GM23338 (cell line): Measurements from ENCODE around the gene PLCD3. TPM values are rescaled to one million over a fixed set of nuclear protein-coding genes. Genes with fewer than 3 reads are reported as not detected.
A peak's percentile ranks its signal among the peaks of the same experiment; 100 is the strongest.

Experiments
- ATAC-seq: fragments of 200-7000 bp; cut with Tn5 transposase; 3 replicates; pipeline ENCODE4 v1.9.1; 2020
- DNase-seq: peaks from one replicate; pipeline ENCODE4 v3.0.0-alpha.2; 2015; ENCODE audit warnings: low spot score
- H2AFZ ChIP-seq: fragments of 200-600 bp; sonication (generic); 2 replicates; pipeline ENCODE4 v1.8.0; 2016; ENCODE audit warnings: antibody characterized with exemption, mild to moderate bottlenecking, moderate library complexity
- H3F3A ChIP-seq: fragments of 200-600 bp; sonication (generic); replicated peaks from 2 replicates; pipeline ENCODE4 v1.8.0; 2017; ENCODE audit warnings: antibody characterized with exemption, mixed run types, low read depth
- H3K27ac ChIP-seq: fragments of 200-600 bp; sonication (generic); 2 replicates; pipeline ENCODE4 v1.6.1; 2016; ENCODE audit warnings: low read depth
- H3K27me3 ChIP-seq: fragments of 200-600 bp; sonication (generic); 2 replicates; pipeline ENCODE4 v1.8.0; 2016; ENCODE audit warnings: mild to moderate bottlenecking, mixed run types, moderate library complexity; ENCODE audit not compliant: insufficient read depth
- H3K36me3 ChIP-seq: fragments of 200-600 bp; sonication (generic); 2 replicates; pipeline ENCODE4 v1.8.0; 2016; ENCODE audit warnings: mild to moderate bottlenecking; ENCODE audit not compliant: insufficient read depth
- H3K4me1 ChIP-seq: fragments of 200-600 bp; sonication (generic); 2 replicates; pipeline ENCODE4 v1.8.0; 2016; ENCODE audit warnings: mild to moderate bottlenecking, moderate library complexity; ENCODE audit not compliant: insufficient read depth
- H3K4me2 ChIP-seq: fragments of 200-600 bp; sonication (generic); 2 replicates; pipeline ENCODE4 v1.7.1; 2017; ENCODE audit warnings: mixed run types
- H3K4me3 ChIP-seq: fragments of 200-600 bp; sonication (generic); 2 replicates; pipeline ENCODE4 v1.6.1; 2016; ENCODE audit warnings: mixed run types
- H3K79me2 ChIP-seq: fragments of 200-600 bp; sonication (generic); replicated peaks from 2 replicates; pipeline ENCODE4 v1.8.0; 2017; ENCODE audit warnings: mild to moderate bottlenecking; ENCODE audit not compliant: insufficient read depth
- H3K9me2 ChIP-seq: fragments of 200-600 bp; sonication (generic); 2 replicates; pipeline ENCODE4 v1.8.0; 2017; ENCODE audit not compliant: insufficient read depth
- H4K20me1 ChIP-seq: fragments of 200-600 bp; sonication (generic); replicated peaks from 2 replicates; pipeline ENCODE4 v1.8.0; 2017; ENCODE audit warnings: mild to moderate bottlenecking; ENCODE audit not compliant: insufficient read depth
- H3K27ac Mint-ChIP-seq: 2 replicates; pipeline ENCODE4 v1.8.0; 2020; ENCODE audit warnings: inconsistent platforms, mild to moderate bottlenecking, moderate library complexity, mixed read lengths
- H3K27me3 Mint-ChIP-seq: 3 replicates; pipeline ENCODE4 v1.8.0; 2022; ENCODE audit warnings: low read depth, mild to moderate bottlenecking, moderate library complexity, mixed read lengths, inconsistent platforms; ENCODE audit not compliant: insufficient read depth, poor library complexity
- H3K36me3 Mint-ChIP-seq: 3 replicates; pipeline ENCODE4 v1.8.0; 2021; ENCODE audit warnings: low read depth, mild to moderate bottlenecking, inconsistent platforms, moderate library complexity, mixed read lengths
- H3K4me1 Mint-ChIP-seq: 3 replicates; pipeline ENCODE4 v1.8.0; 2020; ENCODE audit warnings: mild to moderate bottlenecking, inconsistent platforms, mixed read lengths
- H3K4me3 Mint-ChIP-seq: 3 replicates; pipeline ENCODE4 v1.8.0; 2021; ENCODE audit warnings: moderate library complexity, mild to moderate bottlenecking, inconsistent platforms, mixed read lengths
- H3K9me3 Mint-ChIP-seq: 3 replicates; pipeline ENCODE4 v1.8.0; 2020; ENCODE audit warnings: moderate library complexity, mild to moderate bottlenecking, inconsistent platforms, mixed read lengths
- CREB1 ChIP-seq: fragments of 250-450 bp; sonication (Bioruptor Pico); IDR thresholded peaks from 2 replicates; pipeline ENCODE4 v1.5.0; 2020; ENCODE audit warnings: low read depth, mild to moderate bottlenecking, moderate library complexity
- CTCF ChIP-seq, 2 experiments: fragments of 200-600 bp in 1 of 2; sonication (generic) in 1 of 2; conservative IDR thresholded peaks; 2 replicates each; pipeline versions ENCODE4 v1.5.1 to v1.6.1; 2016 to 2017; ENCODE audit warnings: antibody characterized with exemption in 2 of 2, low read depth in 2 of 2, mild to moderate bottlenecking in 2 of 2, moderate library complexity in 1 of 2
- ETS1 ChIP-seq: IDR thresholded peaks from 2 replicates; pipeline ENCODE4 v1.6.1; 2016; ENCODE audit warnings: antibody characterized with exemption
- JUNB ChIP-seq: IDR thresholded peaks from one replicate; pipeline ENCODE4 v1.6.1; 2016; ENCODE audit warnings: antibody characterized with exemption; ENCODE audit not compliant: unreplicated experiment
- REST ChIP-seq: IDR thresholded peaks from one replicate; pipeline ENCODE4 v1.6.1; 2018; ENCODE audit warnings: antibody characterized with exemption; ENCODE audit not compliant: unreplicated experiment
- ZNF114 ChIP-seq: fragments of 250-450 bp; sonication (Bioruptor Pico); IDR thresholded peaks from 2 replicates; pipeline ENCODE4 v1.5.0; 2020; ENCODE audit warnings: mild to moderate bottlenecking, moderate library complexity
- polyA plus RNA-seq: library from polyadenylated mRNA; unstranded; fragments of >200 nt; fragmentation: Nextera tagmentation; extraction: Ambion mirVana; gene quantifications from 2 replicates; pipeline ENCODE4 v1.2.1, GENCODE V29; 2016
- total RNA-seq: library from RNA; depleted of rRNA; stranded (reverse); fragments of >200 nt; shearing (Covaris generic); gene quantifications from 2 replicates; pipeline ENCODE4 v1.2.3, GENCODE V29; 2014

Gene PLCD3
- total and polyA plus RNA-seq, 2 experiments from 2014 or later, result 3.0 to 32.1 TPM

GRCh38 chr17:45092911-45093430 is 39.3 kb downstream of the PLCD3 start (continued):
- TF ChIP-seq CTCF (conservative IDR thresholded peaks at IDR 0.05; ENCODE audit: low read depth in 2 of 2), result no peak
- TF ChIP-seq ETS1, result no peak

- H3K9me2 ChIP-seq, result no peaks in the 10 kb centered on the region
- H3K4me2 ChIP-seq, result no peak overlapping the region
- H3K27ac Mint-ChIP-seq, result no peak overlapping the region
- H3K27ac ChIP-seq, result 0 out of 2 replicates have a peak overlapping the region, but pooled peaks have one; percentile 9
- H3K4me3 ChIP-seq, result no peak overlapping the region
- H3K4me1 Mint-ChIP-seq, result peaks cover 8% of the 10 kb centered on the region
- peaks cover 82% of the 10 kb centered on the region for H3K36me3 Mint-ChIP-seq
- H3K4me1 ChIP-seq, result no peaks in the 10 kb centered on the region
- no peaks in the 10 kb centered on the region for H3K27me3 ChIP-seq
- H3K4me3 Mint-ChIP-seq, result no peak overlapping the region
- H4K20me1 ChIP-seq, result peaks cover 22% of the 10 kb centered on the region; the same call in 1 of the 2 replicates
- H3K27me3 Mint-ChIP-seq, result no peaks in the 10 kb centered on the region
- DNase-seq, result no peak
- TF ChIP-seq ETS1 (no peak), ZNF114 (CRISPR knock-in tag) (no peak), JUNB (no peak), CREB1 (CRISPR knock-in tag) (no peak), REST (no peak)
- no peak for ATAC-seq
- peaks cover 40% of the 10 kb centered on the region for H3K36me3 ChIP-seq
- H3K9me3 Mint-ChIP-seq, result no peaks in the 10 kb centered on the region
- no peaks in the 10 kb centered on the region for H3K79me2 ChIP-seq
- no peak overlapping the region for H2AFZ ChIP-seq
- peaks cover 8% of the 10 kb centered on the region; the same call in 1 of the 2 replicates for H3F3A ChIP-seq
Measured at GRCh38 chr17:45091778-45092425, 40.4 kb downstream of the PLCD3 start.
